ENCODE data around the gene LRRC3B.

The LRRC3B gene

DNA sequence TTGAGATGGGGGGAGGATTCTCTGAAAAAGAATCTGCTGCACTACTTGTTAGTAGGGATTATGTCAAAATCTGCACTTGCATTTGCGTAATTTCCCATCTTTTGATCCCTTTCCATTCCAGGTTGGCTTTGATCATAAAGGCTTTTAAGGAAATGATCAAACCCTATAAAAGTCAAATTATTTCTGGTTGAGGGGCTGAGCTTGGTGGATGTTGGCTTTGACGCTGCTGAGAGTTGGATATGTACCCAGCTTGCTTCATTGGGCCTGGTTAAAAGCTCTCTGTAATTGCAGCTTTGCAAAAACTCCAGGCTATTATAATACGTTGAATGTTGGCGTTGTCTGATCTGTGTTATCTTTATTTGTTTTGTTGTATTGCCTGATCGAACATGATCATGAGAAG is 12.0 kb downstream of the LRRC3B start:
- no peak for DNase-seq

- DNase-seq = no peak
Observed at GRCh38 chr3:26636096-26636727, 13.6 kb downstream of the LRRC3B start.

GRCh38 chr3:26637698-26638097 is 15.1 kb downstream of the LRRC3B start:
- DNase-seq = no peak

DNA sequence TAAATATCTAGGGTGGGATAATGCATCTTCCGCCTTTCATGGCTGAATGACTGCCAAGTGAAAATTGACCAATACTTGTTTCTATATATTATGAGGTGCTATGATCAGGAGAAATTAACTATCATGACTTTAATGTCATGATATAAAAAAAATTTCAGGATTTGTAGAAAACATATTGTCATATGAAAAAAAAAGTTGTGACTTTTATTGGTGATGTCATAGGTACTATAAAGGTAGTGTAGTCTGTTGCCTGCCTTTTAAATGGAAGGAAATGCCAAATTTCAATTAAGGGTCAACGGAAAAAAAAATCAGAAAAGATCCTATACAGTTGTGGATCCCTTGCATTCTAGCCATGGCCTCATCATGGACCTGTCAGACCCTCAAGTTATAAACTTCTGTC is 15.5 kb downstream of the LRRC3B start:
- DNase-seq = no peak

DNA sequence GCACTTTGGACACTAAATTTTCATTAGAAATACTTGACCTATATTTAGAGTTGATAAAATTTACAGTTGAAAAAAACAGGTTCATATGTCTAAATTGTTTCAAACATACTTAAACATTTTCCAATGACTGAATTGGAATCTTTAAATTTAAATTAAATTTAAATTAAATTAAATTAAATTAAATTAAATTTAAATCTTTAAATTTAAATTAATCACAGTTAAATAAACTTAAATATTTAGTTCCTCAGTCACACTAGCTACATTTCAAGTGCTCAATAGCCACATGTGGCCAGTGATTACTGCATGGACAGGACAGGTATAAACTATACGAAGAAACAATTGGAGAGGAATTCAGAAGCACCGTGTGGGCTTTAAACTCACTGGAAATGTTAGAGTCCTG is 16.8 kb downstream of the LRRC3B start:
- DNase-seq = no peak

GRCh38 chr3:26647078-26647477 is 24.5 kb downstream of the LRRC3B start:
- no peak for DNase-seq

GRCh38 chr3:26648461-26648860 is 25.9 kb downstream of the LRRC3B start:
- no peak for DNase-seq

DNA sequence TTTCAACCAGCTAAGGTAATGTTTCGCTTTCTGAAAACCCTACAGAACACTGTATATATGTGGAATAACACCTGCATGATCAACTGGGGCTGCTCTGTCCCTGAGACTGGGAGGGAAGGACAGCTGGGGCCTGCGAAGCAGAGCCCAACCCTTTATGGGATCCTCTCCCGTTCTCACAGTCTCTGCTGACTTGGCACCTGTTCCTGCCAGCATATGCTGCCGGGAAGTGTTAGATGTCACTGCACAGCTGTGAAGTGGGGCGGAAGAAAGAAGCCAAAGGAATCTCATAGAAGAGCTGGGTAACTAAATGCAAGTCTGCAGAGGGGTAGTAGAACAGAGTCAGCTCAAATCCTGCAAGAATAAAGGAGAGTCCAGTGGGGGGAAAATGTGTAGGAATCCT is 29.6 kb downstream of the LRRC3B start:
- no peak for DNase-seq

DNA sequence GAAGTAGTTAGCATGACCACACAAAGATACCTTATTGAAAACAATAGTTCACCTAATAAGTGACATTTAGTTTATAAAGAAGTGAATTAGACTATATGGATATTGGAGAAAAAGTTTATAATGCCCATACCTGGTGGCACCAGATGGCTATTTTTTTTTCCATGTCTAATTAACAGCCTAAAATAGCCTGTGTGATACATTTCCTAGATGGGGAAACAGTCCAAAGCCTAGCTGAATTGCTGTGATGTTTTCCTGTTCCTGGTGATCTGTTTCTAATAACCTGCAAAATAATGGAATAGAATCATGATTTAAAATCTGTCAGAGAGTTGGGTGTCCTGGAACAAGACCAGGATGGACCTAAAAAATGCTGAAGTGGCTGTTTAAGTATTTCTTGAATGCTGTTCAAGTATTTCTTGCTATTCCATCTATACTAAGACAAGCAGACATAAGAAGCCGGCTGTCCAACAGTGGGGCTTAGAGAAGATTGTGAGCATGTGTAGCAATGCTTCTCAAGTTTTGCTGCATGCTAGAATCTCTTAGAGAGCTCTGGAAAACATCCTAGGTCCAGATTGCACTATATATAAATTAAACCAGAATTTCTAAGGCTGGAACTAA is 31.3 kb downstream of the LRRC3B start:
- DNase-seq = no peak

- DNase-seq = no peak
Observed at GRCh38 chr3:26655231-26655630, 32.7 kb downstream of the LRRC3B start.

GRCh38 chr3:26657348-26657976 is 34.9 kb downstream of the LRRC3B start:
- DNase-seq = no peak

DNA sequence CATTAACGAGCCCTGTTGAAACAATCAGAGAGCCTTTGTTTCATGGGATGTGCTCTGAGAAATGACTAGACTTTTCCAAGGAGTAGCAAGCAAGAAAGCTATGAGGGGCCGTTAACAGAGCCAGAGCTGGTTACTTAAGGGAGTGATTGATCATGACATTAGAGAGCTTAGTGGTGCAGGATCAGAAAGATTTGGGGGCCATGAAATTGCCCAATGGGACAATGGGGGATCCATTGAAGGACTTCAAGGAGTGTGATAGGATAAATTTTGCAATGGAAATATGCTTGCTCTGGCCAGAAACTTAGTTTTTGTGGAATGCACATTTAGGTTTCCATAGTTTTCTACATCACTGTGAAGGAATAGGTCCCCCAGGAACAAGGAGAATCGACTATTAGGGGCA is 45.6 kb downstream of the LRRC3B start:
- DNase-seq = no peak

GRCh38 chr3:26668696-26669095 is 46.1 kb downstream of the LRRC3B start:
- no peak for DNase-seq

GRCh38 chr3:26675336-26675735 is 52.8 kb downstream of the LRRC3B start:
- DNase-seq = no peak

- no peak for DNase-seq
Observed at GRCh38 chr3:26681632-26682031, 59.1 kb downstream of the LRRC3B start.

DNA sequence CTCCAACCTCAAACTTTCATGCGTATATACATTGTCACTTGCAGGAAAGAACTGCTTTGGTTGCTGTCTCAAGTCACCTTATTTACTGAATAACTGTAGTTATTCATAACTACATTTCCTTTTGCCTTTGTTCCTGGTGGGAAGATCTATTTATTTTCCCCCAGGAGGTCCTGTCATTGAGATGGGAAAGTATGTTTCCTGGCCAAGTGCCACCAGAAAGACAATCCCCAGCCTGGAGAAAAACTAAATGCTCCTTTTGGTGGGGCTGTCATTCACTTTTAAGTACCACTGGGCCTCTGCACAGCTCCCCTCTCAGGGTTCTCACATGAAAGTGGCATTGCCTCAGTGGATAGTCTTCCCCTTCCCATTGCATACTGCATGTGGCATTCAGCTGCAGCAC is 59.8 kb downstream of the LRRC3B start:
- DNase-seq = no peak

GRCh38 chr3:26683902-26684301 is 61.3 kb downstream of the LRRC3B start:
- no peak for DNase-seq

GRCh38 chr3:26687466-26687865 is 64.9 kb downstream of the LRRC3B start:
- DNase-seq = no peak

- DNase-seq = no peak
Observed at GRCh38 chr3:26699553-26699952, 77.0 kb downstream of the LRRC3B start.

- no peak for DNase-seq
Observed at GRCh38 chr3:26703519-26703918, 80.9 kb downstream of the LRRC3B start.

GRCh38 chr3:26704736-26705135 is 82.2 kb downstream of the LRRC3B start:
- DNase-seq = no peak

DNA sequence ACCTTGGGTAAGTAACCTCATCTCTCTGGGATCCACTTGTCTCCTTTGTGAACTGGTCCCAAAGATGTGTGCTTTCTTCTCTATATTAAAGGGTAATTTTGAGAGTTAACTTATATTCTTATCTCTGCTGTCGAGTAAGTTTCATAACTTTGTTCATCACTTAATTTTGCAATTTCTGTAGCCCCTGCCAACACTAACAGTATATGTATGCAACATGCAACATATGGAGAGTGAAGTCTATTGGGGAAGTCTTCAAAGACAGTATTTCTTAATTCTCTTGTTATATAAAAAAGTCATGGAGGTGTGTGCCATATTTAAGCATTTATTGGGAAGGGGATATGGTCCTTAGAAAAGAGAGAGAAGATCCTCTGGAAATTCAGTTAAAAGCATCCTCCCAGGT is 85.9 kb downstream of the LRRC3B start:
- no peak for DNase-seq

DNA sequence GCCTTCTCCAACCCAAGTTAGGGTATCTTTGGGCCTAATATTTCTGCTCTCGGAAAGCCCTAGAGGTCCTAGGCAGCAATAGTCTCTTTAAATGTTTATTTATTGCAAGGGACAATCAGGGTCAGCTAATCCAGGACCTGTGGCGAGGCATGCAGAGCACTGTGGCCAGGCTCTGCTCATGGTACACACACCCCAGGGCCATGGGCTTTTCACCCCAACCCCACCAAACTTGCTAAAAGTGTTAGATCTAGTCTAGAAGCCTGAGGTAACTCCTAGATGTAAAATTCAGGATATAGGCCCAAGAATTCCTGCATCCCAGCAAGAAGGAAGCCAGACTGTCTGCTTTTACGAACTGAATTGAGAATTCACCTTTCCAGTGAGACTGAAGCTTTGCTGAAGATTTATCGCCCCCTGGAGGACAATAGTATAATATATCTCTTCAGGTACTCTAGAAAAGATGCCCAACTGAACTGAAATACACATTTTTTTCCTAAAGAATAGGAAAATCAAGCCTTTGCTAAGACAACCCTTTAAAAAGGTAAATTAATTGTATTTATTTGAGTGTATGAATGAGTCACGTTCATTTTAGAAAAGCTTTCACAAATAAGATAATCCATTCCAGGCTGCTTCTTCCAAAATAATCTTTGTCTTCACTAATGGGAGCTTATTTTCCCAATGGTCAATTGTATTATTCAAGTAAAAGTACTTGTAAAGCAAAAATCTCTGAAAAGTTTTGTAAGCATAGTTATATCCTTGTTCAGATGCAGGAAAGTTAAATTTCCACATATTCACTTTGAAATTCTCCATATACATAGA is 89.8 kb downstream of the LRRC3B start:
- DNase-seq = no peak

DNA sequence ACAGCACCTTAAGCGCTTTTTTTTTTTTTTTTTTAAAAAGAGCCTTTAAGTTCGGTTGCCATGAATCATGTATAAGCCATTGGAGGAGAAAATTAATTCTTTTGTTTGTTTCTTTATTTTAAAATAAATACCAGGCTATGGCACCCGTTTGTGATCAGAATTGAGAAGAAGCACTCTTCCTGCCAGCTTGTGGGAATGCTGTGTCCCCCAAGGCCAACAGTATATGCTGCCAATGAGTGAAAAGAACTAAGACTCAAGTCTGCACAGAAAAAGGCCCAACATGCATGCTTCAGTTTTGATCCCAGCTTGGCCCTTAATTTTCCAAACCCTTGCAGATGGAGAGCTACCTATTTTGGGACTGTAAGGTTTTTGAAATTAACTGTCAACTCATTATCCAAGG is 90.5 kb downstream of the LRRC3B start:
- no peak for DNase-seq

All from activated CD8-positive, alpha-beta memory T cell treated with anti-CD3 and anti-CD28 coated beads, Interleukin-2, amount 50 U/mL, for 4 hours (primary cell).